Coronary artery (tissue), 2 donors: ENCODE data around the gene NPLOC4.
A peak's percentile ranks its signal among the peaks of the same experiment; 100 is the strongest.
"Not testable (repeated sequence)": the region's sequence is repeated elsewhere in the genome, so short reads cannot be mapped to it uniquely, and the experiment has no call there.

Experiments
- DNase-seq: peaks from one replicate; pipeline ENCODE4 v3.0.0-alpha.2; 2017; ENCODE audit warnings: low spot score
- H3K27ac ChIP-seq, 2 donors: fragments of 200-600 bp; sonication (generic); one replicate each; pipeline ENCODE4 v1.5.1; 2016 to 2019
- H3K4me3 ChIP-seq: fragments of 200-600 bp; sonication (generic); 2 replicates; pipeline ENCODE4 v1.5.1; 2016; ENCODE audit warnings: mild to moderate bottlenecking, moderate library complexity
- CTCF ChIP-seq: fragments of 200-600 bp; sonication (generic); IDR thresholded peaks from one replicate; pipeline ENCODE4 v1.5.1; 2019; ENCODE audit warnings: antibody characterized with exemption

NPLOC4 gene

GRCh38 chr17:81535480-81536298, 101.2 kb downstream of the NPLOC4 start:
- TF ChIP-seq CTCF = no peak
- Histone ChIP-seq H3K27ac (no peak overlapping the region), H3K4me3 (no peak overlapping the region)
- no peak for DNase-seq

GRCh38 chr17:81535007-81535328, 101.9 kb downstream of the NPLOC4 start:
- no peak overlapping the region for H3K4me3 ChIP-seq

GRCh38 chr17:81534157-81535006, 102.5 kb downstream of the NPLOC4 start:
- H3K27ac ChIP-seq = peak overlapping the region in 1 of 2 donors; percentile 32
- H3K4me3 ChIP-seq = no peak overlapping the region
- no peak for DNase-seq
- no peak for TF ChIP-seq CTCF

More at GRCh38 chr17:81535007-81535328, 101.9 kb downstream of the NPLOC4 start:
- no peak overlapping the region for H3K27ac ChIP-seq
- no peak for DNase-seq
- TF ChIP-seq CTCF = no peak

- H3K27ac ChIP-seq = peak overlapping the region in 1 of 2 donors; percentile 32
- no peak overlapping the region for H3K4me3 ChIP-seq
- DNase-seq = no peak
- no peak for TF ChIP-seq CTCF
Observed at GRCh38 chr17:81533339-81534141, 103.4 kb downstream of the NPLOC4 start.

GRCh38 chr17:81532490-81533287, 104.2 kb downstream of the NPLOC4 start:
- DNase-seq = no peak
- no peak for TF ChIP-seq CTCF
- Histone ChIP-seq H3K4me3 (no peak overlapping the region), H3K27ac (no peak overlapping the region)

GRCh38 chr17:81531998-81532404, 104.9 kb downstream of the NPLOC4 start:
- H3K27ac ChIP-seq, DNase-seq: not testable (repeated sequence)

GRCh38 chr17:81531013-81531412, 105.9 kb downstream of the NPLOC4 start:
- not testable (repeated sequence) for H3K4me3 ChIP-seq, DNase-seq, H3K27ac ChIP-seq

More at GRCh38 chr17:81531998-81532404, 104.9 kb downstream of the NPLOC4 start:
- not testable (repeated sequence) for H3K4me3 ChIP-seq
